Gastroesophageal sphincter (tissue), 3 donors: ENCODE data around the gene TPM1.

Experiments
- CTCF ChIP-seq, 4 experiments: fragments of 200-600 bp in 2 of 4; fragments of 450-650 bp in 2 of 4; sonication (generic) in 1 of 4; IDR thresholded peaks; one replicate each; pipeline ENCODE4 v1.5.1; 2017 to 2019; ENCODE audit warnings: antibody characterized with exemption in 4 of 4, mild to moderate bottlenecking in 2 of 4, moderate library complexity in 2 of 4
- EP300 ChIP-seq: sonication (generic); formaldehyde crosslinking; IDR thresholded peaks from one replicate; pipeline ENCODE4 v1.6.1; 2017; ENCODE audit warnings: antibody characterized with exemption, mild to moderate bottlenecking

GRCh38 chr15:63040509-63040908 lies 2.0 kb upstream of the TPM1 start:
- no peak for TF ChIP-seq CTCF (IDR thresholded peaks at IDR 0.05)
- TF ChIP-seq EP300: no peak
